HG03565 (cell line): ENCODE results near the gene ISY1.
"Not testable (repeated sequence)": the region's sequence is repeated elsewhere in the genome, so short reads cannot be mapped to it uniquely, and the experiment has no call there.

ENCODE experiments used
- ATAC-seq: cut with Tn5 transposase; IDR thresholded peaks from one replicate; pipeline ENCODE4 v1.9.1; 2021; ENCODE audit warnings: mild to moderate bottlenecking, moderate library complexity; ENCODE audit not compliant: unreplicated experiment

Gene ISY1

DNA sequence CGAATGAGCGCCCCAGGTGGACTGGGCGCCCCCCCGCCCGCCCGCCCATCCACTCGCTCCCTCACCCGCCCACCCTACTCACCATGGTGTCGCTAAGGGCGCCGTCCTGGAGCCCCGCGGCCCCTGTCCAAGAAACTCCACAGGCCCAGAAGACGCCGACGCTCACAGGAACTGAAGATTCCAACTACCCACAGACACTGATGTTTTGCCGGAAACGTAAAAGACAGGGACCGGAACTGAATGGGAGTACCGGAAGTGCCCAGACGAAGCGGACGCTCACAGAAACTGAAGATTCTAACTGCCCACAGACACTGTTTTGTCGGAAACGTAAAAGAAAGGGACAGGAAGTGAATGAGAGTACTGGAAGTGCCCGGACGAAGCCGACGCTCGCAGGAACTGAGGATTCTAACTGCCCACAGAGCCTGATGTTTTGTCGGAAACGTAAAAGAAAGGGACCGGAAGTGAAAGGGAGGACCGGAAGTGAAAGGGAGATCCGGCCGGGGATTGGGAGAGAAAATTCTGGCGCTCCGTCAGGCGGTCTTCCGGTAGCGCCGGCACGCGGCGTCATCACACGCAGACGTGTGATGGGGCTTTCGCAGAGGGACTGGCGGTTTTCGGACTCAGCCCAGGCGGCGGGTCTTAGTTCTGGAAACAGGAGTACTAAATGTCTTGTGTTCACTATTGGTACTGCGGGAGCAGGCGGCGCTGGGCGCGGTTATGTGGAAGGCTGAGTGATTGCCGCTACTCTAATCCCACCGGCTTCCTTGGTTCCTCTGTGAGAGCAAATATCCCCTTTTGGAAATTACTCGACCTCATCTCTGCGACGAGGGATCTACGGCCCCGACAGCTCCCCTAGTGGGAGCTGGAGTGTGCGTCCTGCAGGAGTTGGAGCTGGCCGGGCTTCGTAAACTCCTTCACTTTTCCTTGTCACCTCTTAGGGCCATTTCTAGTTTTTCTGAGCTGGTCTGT is at the start of gene ISY1:
Gene ISY1 (minus strand): TSS at position 173 of the 969 bp plus-strand sequence. CDS start 88 bp downstream, at position 85.
- ATAC-seq, result peak; percentile 63

DNA sequence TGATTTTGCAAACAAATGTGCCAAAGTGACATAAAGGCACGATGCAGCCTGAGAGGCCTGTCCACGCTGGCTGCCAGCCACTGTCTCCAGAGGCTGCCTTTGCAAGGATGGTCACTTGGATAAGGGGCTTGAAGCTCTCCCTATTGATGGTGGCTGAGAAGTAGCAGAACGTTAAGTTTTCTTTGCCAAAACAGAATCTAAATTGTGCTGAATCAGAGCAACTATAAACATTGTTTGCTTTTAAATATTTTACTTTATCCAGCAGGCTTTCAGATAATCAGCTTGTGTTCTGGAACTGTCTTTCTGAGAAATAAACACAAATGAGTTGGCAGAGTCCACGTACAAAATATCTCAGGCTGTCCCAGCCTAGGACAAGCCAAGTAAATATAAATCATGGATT is 46.6 kb upstream of the ISY1 start:
- no peak for ATAC-seq

DNA sequence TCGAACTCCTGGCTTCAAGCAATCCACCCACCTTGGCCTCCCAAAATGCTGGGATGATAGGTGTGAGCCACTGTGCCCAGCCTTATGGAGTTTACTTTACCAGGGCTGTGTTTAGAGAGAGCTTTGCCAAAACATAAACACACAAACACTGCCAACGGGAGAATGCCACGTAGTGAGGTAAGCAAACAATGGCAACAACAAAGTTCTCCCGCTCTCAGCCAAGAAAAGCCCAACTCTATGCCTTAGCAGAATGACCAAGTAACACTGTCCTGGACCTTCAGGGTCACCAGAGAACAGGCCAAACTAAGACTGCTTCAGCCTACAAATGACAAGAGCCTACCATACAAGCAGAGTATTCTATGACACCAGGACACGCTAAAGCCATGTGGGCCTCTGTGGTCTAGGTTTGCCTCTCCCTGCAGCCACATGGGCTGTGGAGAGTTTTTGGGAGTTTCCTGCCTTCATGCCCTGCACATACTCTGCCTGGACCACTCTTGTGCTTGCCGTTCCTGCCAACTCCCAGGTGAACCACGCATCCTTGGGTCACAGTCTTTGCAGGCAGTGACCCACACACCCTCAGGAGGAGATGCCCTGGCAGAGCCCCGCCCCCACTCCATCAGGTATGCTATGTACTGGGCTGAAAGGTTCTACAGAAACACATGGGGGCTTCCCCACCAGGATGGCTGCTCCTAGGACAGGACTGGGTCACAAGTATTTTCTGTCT is 44.4 kb upstream of the ISY1 start:
- ATAC-seq, result no peak

- no peak for ATAC-seq
These were observed 43.6 kb upstream of the ISY1 start for GRCh38 chr3:129204473-129204872.

DNA sequence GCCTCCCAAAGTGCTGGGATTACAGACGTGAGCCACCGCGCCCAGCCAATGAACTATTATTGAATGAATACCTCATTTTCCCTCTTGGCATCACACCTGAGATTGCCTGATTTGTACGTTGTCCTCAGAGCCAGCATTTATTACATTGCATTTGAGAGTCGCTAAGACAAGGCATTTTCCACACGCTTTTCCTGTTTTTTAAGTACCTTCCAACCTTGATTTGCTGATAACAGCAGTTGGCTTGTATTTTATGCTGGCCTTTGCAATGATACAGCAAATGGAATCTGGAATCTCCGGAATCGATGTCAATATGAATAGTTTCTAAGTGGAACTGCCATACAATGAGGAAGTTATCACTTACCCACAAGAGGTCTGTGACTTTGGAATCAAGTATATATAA is 38.5 kb upstream of the ISY1 start:
- ATAC-seq, result no peak

DNA sequence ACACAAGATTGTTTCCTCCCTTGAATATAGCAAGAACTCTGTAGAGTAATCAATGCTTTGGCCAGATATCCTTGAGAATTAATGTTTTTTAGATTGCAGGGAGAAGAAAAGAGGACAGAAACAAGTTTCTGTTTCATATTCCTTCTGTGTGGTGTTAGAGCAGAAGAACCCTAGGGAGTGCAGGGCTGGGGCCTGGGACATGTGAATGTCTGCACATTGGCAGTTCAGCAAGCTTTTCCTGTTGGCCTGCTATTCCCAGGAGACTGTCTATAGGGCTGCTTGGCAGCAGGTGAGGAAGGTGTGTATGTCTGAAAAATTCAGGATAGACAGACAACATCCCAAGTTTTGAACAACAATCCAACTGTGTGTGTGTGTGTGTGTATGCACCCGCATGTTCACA is 36.5 kb upstream of the ISY1 start:
- no peak for ATAC-seq

DNA sequence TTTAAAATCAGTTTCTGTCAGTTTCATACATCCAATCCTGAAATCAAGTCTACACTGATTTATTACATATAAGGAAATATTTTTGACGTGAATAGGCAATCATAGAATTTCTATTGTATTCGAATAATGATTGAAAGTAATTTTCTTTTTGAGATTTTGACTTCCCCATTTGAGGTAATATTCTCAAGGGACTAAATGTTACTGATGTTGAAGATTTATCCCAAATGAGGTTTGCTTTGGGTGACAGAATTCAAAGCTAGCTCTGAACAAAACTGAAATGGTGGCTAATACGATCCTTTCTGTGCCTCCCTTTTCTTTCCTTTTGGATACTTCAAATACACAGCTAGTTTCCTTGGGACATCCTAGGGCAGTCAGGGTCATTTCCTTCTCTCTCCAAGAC is 35.7 kb upstream of the ISY1 start:
- no peak for ATAC-seq

DNA sequence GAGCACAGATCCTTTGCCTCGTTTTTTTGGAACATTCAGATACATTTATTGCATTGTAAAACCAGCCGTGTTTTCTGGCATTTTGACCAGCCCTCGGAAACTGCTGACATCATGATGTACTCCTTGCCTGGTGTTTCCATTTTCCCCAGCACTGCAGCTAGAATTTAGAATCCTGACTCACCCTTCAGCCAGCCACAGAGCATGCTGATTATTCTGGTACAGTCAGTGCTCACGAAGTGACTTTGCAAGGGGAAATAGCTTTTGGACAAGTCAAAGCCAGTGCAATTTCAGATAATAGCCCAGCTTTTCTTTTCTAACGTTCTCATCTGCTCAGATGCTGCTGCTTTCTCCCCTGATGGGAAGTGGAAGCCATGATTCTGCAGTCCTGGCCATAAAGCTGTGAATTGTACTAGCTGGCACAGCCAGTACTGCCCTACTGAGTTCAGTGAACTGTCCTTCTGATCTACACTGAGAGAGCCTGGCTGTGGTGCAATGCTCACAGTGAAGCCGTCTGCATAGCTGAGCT is 34.9 kb upstream of the ISY1 start:
- ATAC-seq, result no peak

DNA sequence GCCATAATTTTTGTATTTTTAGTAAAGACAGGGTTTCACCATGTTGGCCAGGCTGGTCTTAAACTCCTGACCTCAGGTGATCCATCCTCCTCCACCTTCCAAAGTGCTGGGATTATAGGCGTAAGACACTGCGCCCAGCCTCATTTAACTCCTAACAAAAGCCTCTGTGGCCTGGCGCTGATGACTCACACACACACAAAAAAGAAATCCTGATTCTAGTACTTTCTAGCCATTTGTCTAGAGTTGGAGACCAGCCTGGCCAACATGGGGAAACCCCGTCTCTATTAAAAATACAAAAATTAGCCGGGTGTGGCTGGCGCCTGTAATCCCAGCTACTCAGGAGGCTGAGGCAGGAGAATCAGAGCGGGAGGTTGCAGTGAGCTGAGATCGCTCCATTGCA is 28.9 kb upstream of the ISY1 start:
- not testable (repeated sequence) for ATAC-seq

DNA sequence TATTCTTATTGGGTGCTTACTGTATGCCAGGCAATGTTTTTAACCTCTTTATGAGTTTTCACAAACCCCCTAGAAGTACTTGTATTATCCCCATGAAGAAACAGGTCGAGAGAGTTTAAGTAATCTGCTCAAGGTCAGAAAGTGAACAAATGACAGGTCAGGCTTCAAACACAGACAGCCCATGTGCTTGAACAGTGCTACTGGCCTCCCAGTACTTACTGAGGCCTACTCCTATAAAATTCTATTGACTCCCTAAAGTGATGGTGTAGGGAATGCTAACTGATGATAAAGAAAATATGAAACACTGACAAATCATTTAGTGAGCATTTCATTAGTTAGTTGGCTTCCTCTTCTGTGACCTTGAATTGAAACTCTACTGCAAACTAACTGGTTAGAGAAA is 27.0 kb upstream of the ISY1 start:
- no peak for ATAC-seq

- no peak for ATAC-seq
These were observed 24.9 kb upstream of the ISY1 start for GRCh38 chr3:129185783-129186182.

DNA sequence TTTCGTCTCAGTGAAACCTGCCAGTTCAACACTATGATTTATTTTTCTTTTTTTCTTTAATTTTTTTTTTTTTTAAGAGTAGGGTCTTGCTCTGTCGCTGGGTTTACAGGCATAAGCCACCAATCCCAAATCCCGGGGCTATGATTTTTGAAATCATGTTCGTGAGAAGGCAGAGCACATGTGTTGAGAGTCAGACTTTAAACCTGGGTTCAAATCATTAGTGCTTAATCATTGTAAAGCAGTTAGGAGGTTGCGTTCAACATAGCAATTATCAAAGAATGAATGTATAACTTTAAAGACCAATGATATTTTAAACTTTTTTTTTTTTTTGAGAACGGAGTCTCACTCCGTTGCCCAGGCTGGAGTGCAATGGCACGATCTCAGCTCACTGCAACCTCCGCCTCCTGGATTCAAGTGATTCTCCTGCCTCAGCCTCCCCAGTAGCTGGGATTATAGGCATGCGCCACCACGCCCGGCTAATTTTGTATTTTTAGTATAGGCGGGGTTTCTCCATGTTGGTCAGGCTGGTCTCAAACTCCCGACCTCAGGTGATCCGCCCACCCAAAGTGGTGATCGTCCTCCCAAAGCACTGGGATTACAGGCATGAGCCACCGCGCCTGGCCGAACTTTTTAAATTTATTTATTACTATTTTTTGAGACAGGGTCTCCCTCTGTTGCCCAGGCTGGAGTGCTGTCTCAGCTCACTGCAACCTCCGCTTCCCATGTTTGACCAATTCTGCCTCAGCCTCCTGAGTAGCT is 24.1 kb upstream of the ISY1 start:
- not testable (repeated sequence) for ATAC-seq

DNA sequence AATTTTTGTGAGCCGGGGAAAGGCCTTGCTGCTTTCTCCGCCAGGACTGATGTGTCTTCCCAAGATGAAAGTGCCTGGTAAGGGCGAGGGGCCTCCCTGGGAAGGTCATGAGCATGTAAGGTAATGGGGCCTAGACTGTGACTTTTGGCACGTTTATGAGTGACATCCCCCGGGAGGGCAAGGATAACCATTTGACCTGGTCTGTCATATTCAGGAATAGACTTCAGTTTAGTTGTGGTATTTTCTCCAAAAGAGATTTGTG is 23.5 kb upstream of the ISY1 start:
- ATAC-seq, result no peak

GRCh38 chr3:129183569-129184395 is 22.9 kb upstream of the ISY1 start, which contains the start of gene CNBP:
TSS of gene CNBP (minus strand) at chr3:129183896. CDS start at chr3:129171757, 12,139 bp downstream.
- peak; percentile 82 for ATAC-seq

DNA sequence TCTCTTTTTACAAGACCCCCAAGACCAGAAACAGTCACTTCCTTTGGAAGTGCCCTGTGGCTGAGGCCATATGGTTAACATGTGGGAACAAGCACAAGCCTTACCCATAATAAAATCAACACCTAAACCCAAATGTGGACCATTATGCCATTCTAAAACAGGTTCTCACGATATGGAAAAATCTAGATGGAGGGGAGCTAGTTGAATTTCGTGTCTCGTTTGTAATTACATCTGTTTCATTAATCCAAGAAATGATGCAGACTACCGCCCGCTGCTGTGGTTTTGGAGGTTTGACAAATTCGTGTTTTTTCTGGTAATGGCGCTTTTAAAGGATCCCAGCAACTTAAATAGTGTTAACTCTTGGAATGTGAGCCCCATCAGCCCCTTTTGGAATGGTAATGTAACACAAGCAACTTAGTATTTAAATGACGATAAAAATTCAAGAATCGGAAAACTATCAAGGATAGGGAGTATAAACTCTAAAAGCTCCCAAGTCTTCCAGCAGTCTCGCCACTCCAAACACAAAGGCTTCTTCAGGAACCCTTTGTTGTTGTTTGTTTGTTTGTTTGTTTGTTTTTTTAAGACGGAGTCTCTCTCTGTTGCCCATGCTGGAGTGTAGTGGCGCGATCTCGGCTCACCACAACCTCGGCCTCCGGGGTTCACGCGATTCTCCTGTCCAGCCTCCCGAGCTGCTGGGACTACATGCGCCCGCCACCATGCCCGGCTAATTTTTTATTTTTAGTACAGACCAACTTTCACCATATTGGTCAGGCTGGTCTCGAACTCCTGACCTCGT is 21.7 kb upstream of the ISY1 start:
- ATAC-seq, result no peak

DNA sequence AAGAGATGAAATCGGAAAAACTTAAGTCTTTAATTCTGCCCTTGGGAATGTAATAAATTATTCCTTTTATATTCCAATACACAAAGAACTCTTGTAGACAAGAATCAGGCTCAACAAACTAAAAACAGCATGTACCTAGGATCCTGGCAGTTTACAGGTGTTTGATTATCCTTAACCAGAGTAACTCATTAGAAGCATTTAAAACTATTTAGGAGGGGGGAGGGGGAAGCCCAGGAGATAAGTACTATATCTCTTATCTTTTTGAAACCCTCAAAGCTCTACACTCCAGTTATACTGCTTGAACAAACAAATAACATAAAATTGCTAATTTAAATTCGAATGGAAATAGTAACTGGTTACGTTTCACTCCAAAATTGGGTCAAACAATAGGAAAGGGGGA is 21.0 kb upstream of the ISY1 start:
- ATAC-seq, result no peak

DNA sequence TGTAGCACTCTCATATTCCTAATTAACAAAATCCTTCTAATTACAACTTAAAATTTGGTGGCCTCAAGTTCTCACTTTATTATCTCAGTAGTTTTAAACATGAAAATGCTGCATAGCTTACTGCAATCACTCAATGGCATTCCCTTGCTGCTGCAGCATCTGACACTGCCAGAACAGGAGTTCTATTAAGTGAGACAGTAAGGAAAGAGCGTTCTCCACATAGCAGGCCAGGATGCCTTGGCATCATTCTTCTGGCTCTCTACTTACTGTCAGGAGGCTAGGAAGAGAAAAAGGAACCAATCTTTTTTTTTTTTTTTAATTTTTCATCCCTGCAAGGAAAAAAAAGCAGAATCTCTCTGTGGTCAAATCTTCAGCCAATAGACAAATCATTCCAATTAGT is 19.6 kb upstream of the ISY1 start:
- ATAC-seq, result no peak

GRCh38 chr3:129176051-129176450 is 15.2 kb upstream of the ISY1 start:
- ATAC-seq, result no peak

DNA sequence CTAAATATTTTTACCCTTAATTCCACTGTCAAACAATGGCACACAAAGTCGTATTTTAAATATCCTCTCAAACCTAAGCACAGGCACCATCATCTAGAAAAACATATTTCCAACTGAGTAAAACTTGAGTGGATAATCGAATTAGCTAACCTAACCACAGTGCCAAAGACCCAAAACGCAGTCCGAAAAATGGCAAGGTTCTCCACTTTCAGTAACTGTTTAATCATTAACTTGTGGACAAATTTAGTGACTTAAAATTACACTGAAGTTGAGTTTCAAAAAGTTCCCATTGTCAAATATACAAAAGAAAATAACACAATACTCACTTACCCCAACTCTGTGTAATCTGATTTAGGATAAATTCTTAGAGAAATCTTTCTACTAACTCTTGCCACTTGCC is 12.9 kb upstream of the ISY1 start:
- ATAC-seq, result no peak

GRCh38 chr3:129173206-129173605 is 12.3 kb upstream of the ISY1 start:
- no peak for ATAC-seq
